Breast epithelium (tissue), 3 donors: Measurements from ENCODE around the gene MAPT.

Experiments used
- POLR2AphosphoS5 ChIP-seq, 3 donors: sonication (generic); formaldehyde crosslinking; IDR thresholded peaks; one replicate each; pipeline ENCODE4 v1.6.1; 2017; ENCODE audit warnings: antibody characterized with exemption in 3 of 3
- TF ChIP-seq, protein P1 (sequence below), 3 donors: fragments of 450-650 bp; IDR thresholded peaks; one replicate each; pipeline ENCODE4 v1.5.1; 2016 to 2017; ENCODE audit warnings: antibody characterized with exemption in 3 of 3, mild to moderate bottlenecking in 3 of 3, moderate library complexity in 3 of 3

DNA sequence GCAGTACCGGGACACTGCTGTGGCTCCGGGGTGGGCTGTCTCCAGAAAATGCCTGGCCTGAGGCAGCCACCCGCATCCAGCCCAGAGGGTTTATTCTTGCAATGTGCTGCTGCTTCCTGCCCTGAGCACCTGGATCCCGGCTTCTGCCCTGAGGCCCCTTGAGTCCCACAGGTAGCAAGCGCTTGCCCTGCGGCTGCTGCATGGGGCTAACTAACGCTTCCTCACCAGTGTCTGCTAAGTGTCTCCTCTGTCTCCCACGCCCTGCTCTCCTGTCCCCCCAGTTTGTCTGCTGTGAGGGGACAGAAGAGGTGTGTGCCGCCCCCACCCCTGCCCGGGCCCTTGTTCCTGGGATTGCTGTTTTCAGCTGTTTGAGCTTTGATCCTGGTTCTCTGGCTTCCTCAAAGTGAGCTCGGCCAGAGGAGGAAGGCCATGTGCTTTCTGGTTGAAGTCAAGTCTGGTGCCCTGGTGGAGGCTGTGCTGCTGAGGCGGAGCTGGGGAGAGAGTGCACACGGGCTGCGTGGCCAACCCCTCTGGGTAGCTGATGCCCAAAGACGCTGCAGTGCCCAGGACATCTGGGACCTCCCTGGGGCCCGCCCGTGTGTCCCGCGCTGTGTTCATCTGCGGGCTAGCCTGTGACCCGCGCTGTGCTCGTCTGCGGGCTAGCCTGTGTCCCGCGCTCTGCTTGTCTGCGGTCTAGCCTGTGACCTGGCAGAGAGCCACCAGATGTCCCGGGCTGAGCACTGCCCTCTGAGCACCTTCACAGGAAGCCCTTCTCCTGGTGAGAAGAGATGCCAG, 117.6 kb downstream of the MAPT start:
- TF ChIP-seq, protein P1, sequence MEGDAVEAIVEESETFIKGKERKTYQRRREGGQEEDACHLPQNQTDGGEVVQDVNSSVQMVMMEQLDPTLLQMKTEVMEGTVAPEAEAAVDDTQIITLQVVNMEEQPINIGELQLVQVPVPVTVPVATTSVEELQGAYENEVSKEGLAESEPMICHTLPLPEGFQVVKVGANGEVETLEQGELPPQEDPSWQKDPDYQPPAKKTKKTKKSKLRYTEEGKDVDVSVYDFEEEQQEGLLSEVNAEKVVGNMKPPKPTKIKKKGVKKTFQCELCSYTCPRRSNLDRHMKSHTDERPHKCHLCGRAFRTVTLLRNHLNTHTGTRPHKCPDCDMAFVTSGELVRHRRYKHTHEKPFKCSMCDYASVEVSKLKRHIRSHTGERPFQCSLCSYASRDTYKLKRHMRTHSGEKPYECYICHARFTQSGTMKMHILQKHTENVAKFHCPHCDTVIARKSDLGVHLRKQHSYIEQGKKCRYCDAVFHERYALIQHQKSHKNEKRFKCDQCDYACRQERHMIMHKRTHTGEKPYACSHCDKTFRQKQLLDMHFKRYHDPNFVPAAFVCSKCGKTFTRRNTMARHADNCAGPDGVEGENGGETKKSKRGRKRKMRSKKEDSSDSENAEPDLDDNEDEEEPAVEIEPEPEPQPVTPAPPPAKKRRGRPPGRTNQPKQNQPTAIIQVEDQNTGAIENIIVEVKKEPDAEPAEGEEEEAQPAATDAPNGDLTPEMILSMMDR (IDR thresholded peaks at IDR 0.05), result no peak
- no peak for TF ChIP-seq POLR2AphosphoS5 (IDR thresholded peaks at IDR 0.05)
